Activated CD8-positive, alpha-beta T cell treated with anti-CD3 and anti-CD28 coated beads for 36 hours (primary cell): ENCODE data around the gene UCN. TPM values are rescaled to one million over a fixed set of nuclear protein-coding genes. Genes with fewer than 3 reads are reported as not detected.

Experiments
- ATAC-seq: fragments of 200-7000 bp; cut with Tn5 transposase; one replicate; pipeline ENCODE4 v1.10.0; 2021; ENCODE audit warnings: mild to moderate bottlenecking, moderate library complexity
- CTCF ChIA-PET: fragments of 350-600 bp; sonication (Branson Sonifier 250); formaldehyde crosslinking; loops from one replicate; lab custom pipeline; 2021; ENCODE audit warnings: antibody characterized with exemption; lab: Charles Lee
- POLR2A ChIA-PET: fragments of 350-600 bp; sonication (Branson Sonifier 250); formaldehyde crosslinking; loops from one replicate; lab custom pipeline; 2021; ENCODE audit warnings: antibody characterized with exemption; lab: Charles Lee
- DNase-seq: peaks from one replicate; pipeline ENCODE4 v3.0.0-alpha.2; 2020
- H3K27ac Mint-ChIP-seq: one replicate; pipeline ENCODE4 v1.8.0; 2021; ENCODE audit warnings: mild to moderate bottlenecking, mixed read lengths
- H3K27me3 Mint-ChIP-seq: one replicate; pipeline ENCODE4 v1.8.0; 2021; ENCODE audit warnings: mixed read lengths
- H3K36me3 Mint-ChIP-seq: one replicate; pipeline ENCODE4 v1.8.0; 2021; ENCODE audit warnings: low read depth, mixed read lengths
- H3K4me1 Mint-ChIP-seq: one replicate; pipeline ENCODE4 v1.8.0; 2021; ENCODE audit warnings: low read depth, mixed read lengths
- H3K4me3 Mint-ChIP-seq: one replicate; pipeline ENCODE4 v1.8.0; 2021; ENCODE audit warnings: mild to moderate bottlenecking, moderate library complexity, mixed read lengths
- H3K9me3 Mint-ChIP-seq: one replicate; pipeline ENCODE4 v1.8.0; 2021; ENCODE audit warnings: mixed read lengths
- intact Hi-C: fragments of 100-400 bp; cut with micrococcal nuclease; formaldehyde crosslinking; loops from one replicate; pipeline ENCODE4 v1.10.0; 2022
- total RNA-seq, 2 experiments: library from RNA; stranded (reverse); gene quantifications; one replicate each; pipeline ENCODE4 v1.2.3, GENCODE V29; 2021
- TF ChIP-seq, protein P1 (sequence below): fragments of 200-600 bp; IDR thresholded peaks from one replicate; pipeline ENCODE4 v1.8.0; 2022; ENCODE audit warnings: antibody characterized with exemption, mild to moderate bottlenecking

The UCN gene
- total RNA-seq, 2 experiments from 2014 or later = 2.5 to 2.7 TPM

DNA sequence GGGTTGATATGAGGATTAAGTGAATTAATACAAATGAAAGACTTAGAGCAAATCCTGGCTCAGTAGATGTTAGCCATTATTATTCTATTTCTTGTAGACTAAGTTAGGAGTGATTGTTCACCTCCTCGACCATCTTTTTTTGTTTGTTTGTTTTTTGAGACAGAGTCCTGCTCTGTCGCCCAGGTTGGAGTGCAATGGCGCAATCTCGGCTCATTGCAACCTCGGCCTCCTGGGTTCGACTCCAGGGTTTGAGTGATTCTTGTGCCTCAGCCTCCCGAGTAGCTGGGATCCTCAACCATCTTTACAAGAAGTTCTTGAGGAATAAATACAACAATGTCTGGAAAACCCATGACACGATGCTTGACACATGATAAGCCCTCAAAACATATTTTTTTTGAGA lies 13.3 kb downstream of the UCN start:
- Mint-ChIP-seq H3K4me1 (no peaks in the 10 kb centered on the region), H3K4me3 (no peak overlapping the region), H3K36me3 (no peaks in the 10 kb centered on the region), H3K9me3 (no peaks in the 10 kb centered on the region), H3K27ac (no peak overlapping the region), H3K27me3 (peaks cover 17% of the 10 kb centered on the region)
- ChIA-PET POLR2A (no interaction called here), CTCF (interaction anchor here (1.1 to 7.7 kb wide), 3 partner anchors 8 to 214 kb away, joined by 3 to 59 read pairs (median 49); partner anchors contain the start of gene TRIM54)
- TF ChIP-seq, protein P1, sequence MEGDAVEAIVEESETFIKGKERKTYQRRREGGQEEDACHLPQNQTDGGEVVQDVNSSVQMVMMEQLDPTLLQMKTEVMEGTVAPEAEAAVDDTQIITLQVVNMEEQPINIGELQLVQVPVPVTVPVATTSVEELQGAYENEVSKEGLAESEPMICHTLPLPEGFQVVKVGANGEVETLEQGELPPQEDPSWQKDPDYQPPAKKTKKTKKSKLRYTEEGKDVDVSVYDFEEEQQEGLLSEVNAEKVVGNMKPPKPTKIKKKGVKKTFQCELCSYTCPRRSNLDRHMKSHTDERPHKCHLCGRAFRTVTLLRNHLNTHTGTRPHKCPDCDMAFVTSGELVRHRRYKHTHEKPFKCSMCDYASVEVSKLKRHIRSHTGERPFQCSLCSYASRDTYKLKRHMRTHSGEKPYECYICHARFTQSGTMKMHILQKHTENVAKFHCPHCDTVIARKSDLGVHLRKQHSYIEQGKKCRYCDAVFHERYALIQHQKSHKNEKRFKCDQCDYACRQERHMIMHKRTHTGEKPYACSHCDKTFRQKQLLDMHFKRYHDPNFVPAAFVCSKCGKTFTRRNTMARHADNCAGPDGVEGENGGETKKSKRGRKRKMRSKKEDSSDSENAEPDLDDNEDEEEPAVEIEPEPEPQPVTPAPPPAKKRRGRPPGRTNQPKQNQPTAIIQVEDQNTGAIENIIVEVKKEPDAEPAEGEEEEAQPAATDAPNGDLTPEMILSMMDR = no peak
- intact Hi-C loops = no loop called here
- DNase-seq (no peak), ATAC-seq (no peak)

DNA sequence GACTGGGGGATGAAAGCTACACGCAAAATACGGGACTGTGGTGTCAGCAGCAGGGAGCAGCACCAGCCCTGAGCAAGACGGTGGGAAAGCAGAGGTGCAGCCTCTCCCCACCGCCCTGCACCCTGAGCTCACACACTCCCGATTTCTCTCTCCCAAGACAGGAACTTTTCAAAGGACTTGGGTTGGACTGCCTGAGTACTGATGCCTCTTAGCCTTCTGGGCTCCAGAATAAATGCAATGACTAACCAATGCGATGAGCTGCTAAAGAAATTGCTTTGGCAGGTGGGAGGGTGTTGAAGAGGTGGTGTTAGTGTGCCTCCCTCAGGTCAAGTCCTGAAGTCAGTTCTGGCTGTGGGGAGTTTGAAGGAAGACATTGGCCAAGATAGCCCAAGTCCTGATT lies 16.4 kb downstream of the UCN start:
- ChIA-PET CTCF (interaction anchor here (1.0 to 7.7 kb wide), 7 partner anchors 10 to 330 kb away, joined by 3 to 59 read pairs (median 6); partner anchors contain the start of gene TRIM54), POLR2A (interaction anchor here (0.5 to 1.8 kb wide), 4 partner anchors 10 to 43 kb away, joined by 3 to 6 read pairs (median 3); partner anchors contain the start of genes SLC30A3 and TRIM54)
- H3K4me1 Mint-ChIP-seq = no peaks in the 10 kb centered on the region
- intact Hi-C loops = no loop called here
- DNase-seq = no peak
- TF ChIP-seq, protein P1 = no peak
- H3K4me3 Mint-ChIP-seq = no peak overlapping the region
- no peak for ATAC-seq
- no peaks in the 10 kb centered on the region for H3K9me3 Mint-ChIP-seq
- H3K36me3 Mint-ChIP-seq = no peaks in the 10 kb centered on the region
- no peak overlapping the region for H3K27ac Mint-ChIP-seq
- H3K27me3 Mint-ChIP-seq = peaks cover 15% of the 10 kb centered on the region

DNA sequence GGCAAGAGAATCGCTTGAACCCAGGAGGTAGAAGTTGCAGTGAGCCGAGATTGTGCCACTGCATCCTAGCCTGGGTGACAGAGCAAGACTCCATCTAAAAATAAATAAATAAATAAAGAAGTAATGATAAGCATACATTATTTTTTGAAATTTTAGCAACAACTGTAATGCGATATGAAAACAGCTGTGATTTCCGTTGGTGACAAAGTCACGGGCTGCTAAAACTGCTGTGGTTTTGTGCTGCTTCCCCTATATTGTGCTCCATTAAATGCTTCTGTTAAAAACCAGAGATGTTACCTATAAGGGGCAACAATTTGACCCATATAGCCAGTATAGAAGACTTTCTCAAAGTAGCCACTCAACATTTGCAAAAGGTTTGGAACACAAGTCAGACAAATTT lies 17.7 kb downstream of the UCN start:
- DNase-seq = no peak
- ChIA-PET POLR2A (no interaction called here), CTCF (interaction anchor here (1.3 to 7.7 kb wide), 3 partner anchors 10 to 40 kb away, joined by 3 to 59 read pairs (median 49); partner anchors contain the start of gene TRIM54)

DNA sequence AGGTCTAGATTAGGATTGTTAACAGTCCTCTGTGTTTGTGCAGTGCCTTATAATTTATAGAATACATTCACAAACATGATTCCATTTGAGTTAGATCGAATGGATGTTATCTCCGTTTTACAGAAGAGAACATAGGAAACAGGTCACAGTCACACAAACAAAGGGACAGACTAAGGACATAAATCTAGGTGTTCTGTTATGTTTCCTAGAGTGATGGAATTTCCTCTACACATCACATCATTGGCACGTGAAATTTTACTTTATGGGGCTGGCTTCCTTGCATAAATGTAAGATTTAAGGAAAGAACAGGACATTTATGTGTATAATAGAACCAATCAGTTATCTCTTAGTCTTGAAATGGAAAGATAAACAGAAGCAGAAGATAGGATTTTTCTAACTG lies 19.6 kb downstream of the UCN start:
- no peaks in the 10 kb centered on the region for H3K4me1 Mint-ChIP-seq
- ChIA-PET POLR2A (no interaction called here), CTCF (interaction anchor here (1.4 to 7.7 kb wide), 4 partner anchors 8 to 40 kb away, joined by 4 to 59 read pairs (median 13); partner anchors contain the start of gene TRIM54)
- intact Hi-C loops = no loop called here
- H3K4me3 Mint-ChIP-seq = no peak overlapping the region
- ATAC-seq = no peak
- H3K27ac Mint-ChIP-seq = no peak overlapping the region
- no peaks in the 10 kb centered on the region for H3K9me3 Mint-ChIP-seq
- TF ChIP-seq, protein P1 = no peak
- H3K36me3 Mint-ChIP-seq = no peaks in the 10 kb centered on the region
- H3K27me3 Mint-ChIP-seq = peaks cover 12% of the 10 kb centered on the region
- no peak for DNase-seq

More for the DNA sequence above, 17.7 kb downstream of the UCN start:
- Mint-ChIP-seq H3K9me3 (no peaks in the 10 kb centered on the region), H3K4me3 (no peak overlapping the region), H3K27ac (no peak overlapping the region), H3K4me1 (no peaks in the 10 kb centered on the region), H3K27me3 (peaks cover 12% of the 10 kb centered on the region), H3K36me3 (no peaks in the 10 kb centered on the region)
- intact Hi-C loops = no loop called here
- ATAC-seq = no peak
- TF ChIP-seq, protein P1 = no peak

DNA sequence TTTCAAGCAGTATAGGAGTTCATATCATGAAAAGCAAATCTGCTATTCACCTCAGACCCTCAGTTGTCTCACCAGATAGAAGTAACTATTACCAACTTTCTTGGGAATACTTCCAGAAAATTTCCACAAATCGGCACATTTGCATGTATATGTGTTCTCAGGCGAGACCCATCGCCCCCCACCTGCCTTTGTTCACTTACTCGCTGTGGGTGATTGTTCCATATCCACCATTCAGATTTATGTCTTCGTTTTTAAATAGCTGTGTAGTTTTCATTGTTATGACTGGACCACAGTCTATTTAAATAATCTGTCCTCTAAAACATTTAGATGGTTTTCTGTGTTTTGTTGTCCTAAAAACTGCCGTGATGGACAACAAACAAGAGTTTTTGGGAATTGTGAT lies 22.8 kb downstream of the UCN start:
- ATAC-seq (no peak), DNase-seq (no peak)
- TF ChIP-seq, protein P1 = no peak
- ChIA-PET POLR2A (no interaction called here), CTCF (interaction anchor here (3.5 kb wide), 1 partner anchor 17 kb away, joined by 19 read pairs; no protein-coding TSS in a partner anchor)
- Mint-ChIP-seq H3K36me3 (no peaks in the 10 kb centered on the region), H3K27ac (no peak overlapping the region), H3K4me3 (no peak overlapping the region), H3K9me3 (no peaks in the 10 kb centered on the region), H3K4me1 (no peaks in the 10 kb centered on the region), H3K27me3 (peaks cover 6% of the 10 kb centered on the region)
- intact Hi-C loops = no loop called here
